GM04503 (cell line): ENCODE results near the gene MS4A5.
"Not testable (repeated sequence)": the region's sequence is repeated elsewhere in the genome, so short reads cannot be mapped to it uniquely, and the experiment has no call there.

Experiments
- DNase-seq: peaks from one replicate; pipeline ENCODE4 v3.0.0-alpha.2; 2012; ENCODE audit warnings: low read depth

Gene MS4A5

GRCh38 chr11:60429272-60429671, at the start of gene MS4A5:
TSS of gene MS4A5 (plus strand) at chr11:60429572. CDS start at chr11:60429675, 103 bp downstream.
- DNase-seq, result no peak

GRCh38 chr11:60389279-60389910, 40.0 kb upstream of the MS4A5 start:
- no peak for DNase-seq

DNA sequence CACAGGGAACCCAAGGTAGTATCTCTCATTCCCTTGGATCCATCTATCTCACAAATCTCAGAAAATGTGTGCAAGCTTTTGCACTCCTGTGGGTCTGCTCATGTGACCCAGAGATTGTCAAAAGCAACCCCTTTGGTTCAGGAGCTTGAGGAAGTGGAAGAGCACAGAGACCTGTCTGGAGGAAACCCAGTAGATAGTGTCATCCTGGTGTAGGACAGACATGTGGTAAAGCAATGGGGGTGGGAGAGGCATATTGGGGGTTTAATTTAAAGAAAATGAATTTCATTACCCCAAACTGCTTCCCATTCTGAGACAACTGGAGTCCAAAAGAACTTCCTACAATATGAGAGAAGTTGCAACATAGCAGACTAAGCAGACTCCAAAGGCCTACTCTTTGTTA, 39.0 kb upstream of the MS4A5 start:
- no peak for DNase-seq

DNA sequence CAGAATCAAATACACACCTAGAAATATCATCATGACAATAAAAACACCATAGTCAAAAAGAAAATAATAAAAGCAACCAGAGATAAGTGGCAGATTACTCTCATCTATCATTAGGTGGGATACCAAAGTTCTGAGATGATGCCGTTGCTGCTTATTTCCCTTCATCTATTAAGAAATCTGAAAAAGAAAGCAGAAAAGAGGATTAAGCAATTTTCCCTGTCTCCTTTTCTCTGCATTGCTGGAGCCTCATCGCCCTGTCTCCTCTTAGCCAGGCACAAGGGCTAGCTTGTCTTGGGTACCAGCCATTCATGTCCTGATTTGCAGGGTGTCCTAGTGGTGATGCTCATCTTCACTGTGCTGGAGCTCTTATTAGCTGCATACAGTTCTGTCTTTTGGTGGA, 37.0 kb upstream of the MS4A5 start:
- no peak for DNase-seq

DNA sequence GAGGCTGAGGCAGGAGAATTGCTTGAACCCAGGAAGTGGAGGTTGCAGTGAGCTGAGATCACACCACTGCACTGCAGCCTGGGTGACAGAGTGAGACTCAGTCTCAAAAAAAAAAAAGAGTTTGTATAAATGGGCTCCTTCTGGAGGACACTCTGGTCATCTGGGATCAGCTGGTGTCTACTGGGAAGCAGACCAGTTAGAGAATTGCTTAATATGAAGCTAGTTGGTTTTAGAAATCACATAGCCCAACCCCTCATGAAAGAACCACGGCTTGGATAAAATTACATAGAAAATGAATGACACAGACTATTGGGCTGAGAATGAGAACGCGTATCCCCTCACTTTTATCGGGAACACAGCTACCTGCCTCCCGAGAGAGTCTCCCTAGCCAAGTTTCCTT, 36.4 kb upstream of the MS4A5 start:
- DNase-seq, result no peak

GRCh38 chr11:60394666-60395380, 34.5 kb upstream of the MS4A5 start:
- DNase-seq, result no peak

- no peak for DNase-seq
These were observed 33.0 kb upstream of the MS4A5 start, which contains the start of gene MS4A14 for GRCh38 chr11:60396382-60396781. TSS of gene MS4A14 (plus strand) at chr11:60396459. CDS start at chr11:60396579, 120 bp downstream.

GRCh38 chr11:60396799-60397198, 32.6 kb upstream of the MS4A5 start:
- DNase-seq, result no peak

GRCh38 chr11:60420015-60420414, 9.4 kb upstream of the MS4A5 start:
- no peak for DNase-seq

DNA sequence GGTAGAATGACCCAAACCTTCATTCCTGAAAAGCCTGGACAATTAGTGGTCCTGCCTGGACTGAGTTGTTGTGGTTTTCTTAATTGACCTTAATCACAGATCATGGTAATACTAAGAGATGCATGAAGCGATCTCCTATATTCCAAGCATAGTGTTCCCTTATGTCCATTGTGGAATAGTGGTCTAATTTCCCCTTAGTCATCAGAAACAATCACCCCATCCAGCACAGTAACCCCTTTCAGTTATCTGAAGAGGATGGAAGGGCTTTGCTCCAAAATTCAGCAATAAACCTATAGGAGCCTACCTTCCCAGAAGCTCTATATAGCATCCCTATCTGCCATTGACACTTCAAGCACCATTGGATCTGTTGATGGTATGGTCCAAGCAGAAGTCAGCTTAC, 6.8 kb upstream of the MS4A5 start:
- DNase-seq, result no peak

- no peak for DNase-seq
These were observed 855 bp upstream of the MS4A5 start for GRCh38 chr11:60428517-60428916.

DNA sequence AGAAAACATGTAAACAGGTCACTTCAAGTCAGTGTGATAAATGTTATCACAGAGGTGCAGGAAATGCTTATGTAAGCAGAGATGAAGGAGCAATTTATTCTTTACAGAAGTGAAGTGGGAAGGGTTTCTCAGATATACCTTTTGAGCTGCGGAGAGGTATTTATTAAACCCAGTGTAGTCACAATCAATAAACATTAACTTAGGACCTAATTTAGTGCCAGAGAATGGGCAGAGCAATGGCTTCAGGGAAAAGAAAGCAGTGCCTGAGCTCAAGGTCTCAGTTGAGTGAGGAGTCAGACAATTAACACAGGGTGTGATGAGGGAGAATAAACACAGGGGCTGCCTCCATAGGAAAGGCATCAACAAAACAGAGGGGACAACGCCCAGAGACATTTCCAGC, 1.9 kb downstream of the MS4A5 start:
- no peak for DNase-seq

GRCh38 chr11:60433401-60433800, 4.0 kb downstream of the MS4A5 start:
- DNase-seq, result no peak

DNA sequence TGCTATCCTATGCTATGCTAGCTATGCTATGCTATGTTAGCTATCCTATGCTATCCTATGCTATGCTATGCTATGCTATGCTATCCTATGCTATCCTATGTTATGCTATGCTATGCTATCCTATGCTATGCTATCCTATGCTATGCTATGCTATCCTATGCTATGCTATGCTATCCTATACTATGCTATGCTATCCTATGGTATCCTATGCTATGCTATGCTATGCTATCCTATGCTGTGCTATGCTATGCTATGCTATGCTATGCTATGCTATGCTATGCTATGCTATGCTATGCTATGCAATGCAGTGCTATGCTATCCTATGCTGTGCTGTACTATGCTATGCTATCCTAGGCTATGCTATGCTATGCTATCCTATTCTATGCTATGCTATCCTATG, 17.7 kb downstream of the MS4A5 start:
- no peak for DNase-seq

DNA sequence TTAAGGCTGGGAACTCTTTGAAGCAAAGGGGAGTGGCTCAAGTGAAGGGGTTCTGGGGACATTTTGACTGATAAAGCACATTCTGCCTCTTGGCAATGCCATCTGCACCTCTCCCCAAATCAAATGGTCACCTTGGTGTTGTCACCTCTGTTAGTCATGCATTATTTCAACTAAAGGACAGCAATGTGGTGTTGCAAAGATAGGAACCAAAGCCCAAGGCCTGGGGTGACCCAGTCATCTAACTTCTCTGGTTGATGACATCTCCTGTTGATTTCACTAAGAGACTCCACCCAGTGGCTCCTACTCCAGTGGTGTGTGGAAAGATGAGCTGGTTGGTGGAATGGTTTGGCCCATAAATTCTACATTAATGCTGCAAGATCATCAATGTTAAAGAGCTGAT, 18.5 kb downstream of the MS4A5 start:
- DNase-seq, result no peak

- not testable (repeated sequence) for DNase-seq
These were observed 21.8 kb downstream of the MS4A5 start for GRCh38 chr11:60451185-60451584.

DNA sequence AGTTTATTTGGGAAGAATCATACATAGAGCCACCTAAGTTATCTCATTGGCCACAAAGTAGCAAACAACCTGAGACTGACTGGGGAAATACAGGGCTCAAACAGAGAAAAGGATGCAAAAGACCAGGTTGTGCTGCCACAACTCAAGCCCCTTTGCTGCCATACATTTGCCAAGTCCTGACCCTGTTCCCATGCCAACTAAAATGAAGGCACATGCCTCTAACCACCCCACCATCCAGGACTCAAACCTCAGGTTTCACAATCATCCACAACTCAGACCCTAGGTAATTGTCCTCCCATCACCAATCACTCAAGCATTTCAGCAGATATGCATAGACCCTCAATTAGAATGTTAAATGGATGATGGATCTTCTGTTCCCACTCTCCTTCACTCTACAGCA, 24.8 kb downstream of the MS4A5 start:
- DNase-seq, result no peak

DNA sequence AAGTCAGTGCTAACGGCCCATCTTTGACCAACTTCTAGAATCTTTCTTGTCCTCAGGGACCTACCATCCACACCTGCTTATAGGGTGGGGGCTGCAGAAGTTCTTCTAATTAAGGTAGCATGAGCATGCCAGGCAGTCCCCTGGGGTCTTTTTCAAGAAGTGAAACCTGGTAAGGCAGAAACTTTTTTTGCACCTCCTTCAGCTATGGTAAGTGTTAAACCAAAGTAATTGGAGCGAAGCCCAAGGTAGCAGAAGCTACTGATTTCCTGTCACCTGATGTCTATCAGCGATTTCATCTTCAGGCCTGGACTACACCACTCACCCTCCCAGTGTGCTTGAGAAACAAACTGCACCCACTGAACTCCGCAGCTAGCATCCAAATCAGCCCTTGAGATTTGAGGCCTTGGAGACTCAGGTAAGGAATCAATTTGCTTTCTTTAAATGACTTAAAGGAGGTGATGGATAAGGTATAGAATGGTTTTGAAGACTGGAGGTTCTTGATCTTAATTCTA, 26.2 kb downstream of the MS4A5 start, which contains the start of gene MS4A1:
Gene MS4A1, plus strand, starts transcription at position 317 of the 512 bp plus-strand sequence. CDS start 6,528 bp downstream, outside the sequence.
- DNase-seq, result no peak

- no peak for DNase-seq
These were observed 28.2 kb downstream of the MS4A5 start for GRCh38 chr11:60457576-60457975.

DNA sequence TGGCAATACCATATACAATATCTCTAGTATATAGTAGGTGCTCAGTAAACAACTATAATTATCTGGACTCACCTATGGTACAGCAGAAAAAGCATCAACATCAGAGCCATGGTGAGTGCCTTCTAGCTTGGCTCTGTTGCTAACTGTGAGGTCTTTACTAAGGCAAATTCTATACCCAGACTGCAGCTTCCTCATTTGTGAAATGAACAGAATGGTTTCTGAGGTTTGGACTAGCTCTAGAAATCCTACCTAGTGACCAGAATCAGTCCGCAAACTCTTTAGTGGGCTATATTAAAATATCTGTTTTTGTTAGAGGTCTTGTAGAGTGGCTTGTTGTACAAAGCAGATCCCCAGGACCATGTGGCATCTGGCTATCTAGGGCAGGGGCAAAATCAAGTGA, 30.0 kb downstream of the MS4A5 start:
- DNase-seq, result no peak

- no peak for DNase-seq
These were observed 39.5 kb downstream of the MS4A5 start for GRCh38 chr11:60468829-60469228.

- no peak for DNase-seq
These were observed 40.4 kb downstream of the MS4A5 start for GRCh38 chr11:60469723-60470122.

- no peak for DNase-seq
These were observed 47.7 kb downstream of the MS4A5 start for GRCh38 chr11:60477035-60477445.
